Lung (tissue), 12 donors: ENCODE data around the gene CDC14A. TPM values are rescaled to one million over a fixed set of nuclear protein-coding genes. Genes with fewer than 3 reads are reported as not detected.

Source experiments
- ATAC-seq: fragments of 200-7000 bp; cut with Tn5 transposase; one replicate; pipeline ENCODE4 v1.9.1; 2020; ENCODE audit warnings: moderate number of reproducible peaks; ENCODE audit not compliant: insufficient read depth, low FRiP score
- DNase-seq, 3 donors: peaks; one replicate each; pipeline ENCODE4 v3.0.0-alpha.2; 2013 to 2017
- H3K27ac ChIP-seq, 2 donors: one replicate each; pipeline ENCODE4 v1.5.1; 2013; ENCODE audit warnings: mild to moderate bottlenecking in 2 of 2, moderate library complexity in 2 of 2, control low read depth in 1 of 2, inconsistent platforms in 1 of 2, low read depth in 1 of 2, low read length in 1 of 2
- H3K27me3 ChIP-seq, 3 donors: one replicate each; pipeline ENCODE4 v1.5.1; 2013; ENCODE audit warnings: low read length in 2 of 3; ENCODE audit not compliant: control insufficient read depth in 3 of 3, insufficient read depth in 3 of 3
- H3K36me3 ChIP-seq, 4 donors: one replicate each; pipeline ENCODE4 v1.5.1; 2013; ENCODE audit warnings: low read length in 4 of 4, mild to moderate bottlenecking in 1 of 4, moderate library complexity in 1 of 4; ENCODE audit not compliant: control insufficient read depth in 4 of 4, insufficient read depth in 4 of 4
- H3K4me1 ChIP-seq, 5 donors: one replicate each; pipeline ENCODE4 v1.5.1; 2013; ENCODE audit warnings: low read length in 5 of 5, mild to moderate bottlenecking in 2 of 5, moderate library complexity in 1 of 5; ENCODE audit not compliant: control insufficient read depth in 5 of 5, insufficient read depth in 5 of 5
- H3K4me3 ChIP-seq: one replicate; pipeline ENCODE4 v1.5.1; 2013; ENCODE audit warnings: mild to moderate bottlenecking, control low read depth, moderate library complexity
- H3K9ac ChIP-seq, 2 donors: one replicate each; pipeline ENCODE4 v1.5.1; 2013; ENCODE audit warnings: low read length in 2 of 2, control low read depth in 1 of 2; ENCODE audit not compliant: insufficient read depth in 1 of 2
- H3K9me3 ChIP-seq, 4 donors: one replicate each; pipeline ENCODE4 v1.5.1; 2013; ENCODE audit warnings: low read length in 3 of 4, mild to moderate bottlenecking in 1 of 4, moderate library complexity in 1 of 4; ENCODE audit not compliant: control insufficient read depth in 4 of 4, insufficient read depth in 3 of 4
- CTCF ChIP-seq: IDR thresholded peaks from 2 replicates; pipeline ENCODE4 v1.5.1; 2012; ENCODE audit warnings: mild to moderate bottlenecking; ENCODE audit errors: control extremely low read depth, extremely low read depth
- whole genome bisulfite sequencing, 2 donors: extraction: QIAGEN DNeasy Blood & Tissue Kit; methylation state at CpG; one replicate each; pipeline ENCODE4 v1.1.7; 2013; 5-methylcytosine and 5-hydroxymethylcytosine counted together
- polyA plus RNA-seq, 2 donors: library from polyadenylated mRNA; stranded (reverse); fragments of 200-250 nt; gene quantifications; one replicate each; pipeline ENCODE4 v1.2.1, GENCODE V29; 2013
- total RNA-seq, 2 donors: library from RNA; depleted of rRNA in 1 of 2; stranded (reverse); fragments of >200 nt in 1 of 2; gene quantifications; one replicate each; pipeline ENCODE4 v1.2.1, GENCODE V29; 2014 to 2021
- donor health status: control.
- donor health status: control.
- donor health status: Bipolar disorder and iron deficiency.
- donor health status: healthy.
- donor health status: DM: yes; HTN: yes; CAD: no.

CDC14A gene
- total and polyA plus RNA-seq, 4 donors = 3.6 to 45.4 (median 12.1) TPM

- Histone ChIP-seq H3K36me3 (no peaks in the 10 kb centered on the region), H3K9me3 (peaks cover 4 to 12% (median 7%) of the 10 kb centered on the region in 4 donors), H3K9ac (no peak overlapping the region), H3K4me1 (no peaks in the 10 kb centered on the region), H3K4me3 (no peak overlapping the region), H3K27ac (no peak overlapping the region), H3K27me3 (no peaks in the 10 kb centered on the region)
- 76 to 93% methylated on average over 1 of the region's 1 CpG for WGBS, 2 donors
- no peak for TF ChIP-seq CTCF
- no peak for DNase-seq
- no peak for ATAC-seq
Measured at GRCh38 chr1:100556181-100556580, 203.9 kb downstream of the CDC14A start.

GRCh38 chr1:100556925-100557605 lies 204.8 kb downstream of the CDC14A start:
- WGBS, 2 donors = 86 to 89% methylated on average over 3 of the region's 3 CpGs
- ATAC-seq (no peak), DNase-seq (no peak)
- H3K9me3 ChIP-seq = peaks cover 3 to 8% (median 5%) of the 10 kb centered on the region in 4 donors
- H3K36me3 ChIP-seq = no peaks in the 10 kb centered on the region
- no peak for TF ChIP-seq CTCF
- no peaks in the 10 kb centered on the region for H3K4me1 ChIP-seq
- H3K4me3 ChIP-seq = no peak overlapping the region
- H3K27me3 ChIP-seq = no peaks in the 10 kb centered on the region
- no peak overlapping the region for H3K9ac ChIP-seq
- no peak overlapping the region for H3K27ac ChIP-seq

- H3K27ac ChIP-seq = no peak overlapping the region
- H3K27me3 ChIP-seq = no peaks in the 10 kb centered on the region
- no peak for TF ChIP-seq CTCF
- H3K4me1 ChIP-seq = no peaks in the 10 kb centered on the region
- no peak overlapping the region for H3K9ac ChIP-seq
- no peaks in the 10 kb centered on the region for H3K36me3 ChIP-seq
- DNase-seq = no peak
- no peak overlapping the region for H3K4me3 ChIP-seq
- ATAC-seq = no peak
- peaks cover 0 to 7% (median 5%) of the 10 kb centered on the region in 4 donors for H3K9me3 ChIP-seq
Measured at GRCh38 chr1:100557606-100557953, 205.3 kb downstream of the CDC14A start.

GRCh38 chr1:100565533-100565932 lies 213.2 kb downstream of the CDC14A start:
- Histone ChIP-seq H3K4me1 (no peaks in the 10 kb centered on the region), H3K36me3 (no peaks in the 10 kb centered on the region), H3K4me3 (no peak overlapping the region), H3K27me3 (no peaks in the 10 kb centered on the region), H3K27ac (no peak overlapping the region), H3K9ac (no peak overlapping the region), H3K9me3 (no peaks in the 10 kb centered on the region)
- 70 to 82% methylated on average over 3 of the region's 3 CpGs for WGBS, 2 donors
- ATAC-seq (no peak), DNase-seq (no peak)
- TF ChIP-seq CTCF = no peak
